Lower leg skin (tissue), 3 donors: Measurements from ENCODE around the gene LMTK3.

Source experiments
- POLR2A ChIP-seq, 2 donors: fragments of 450-650 bp; IDR thresholded peaks; one replicate each; pipeline ENCODE4 v1.6.1; 2016 to 2017; ENCODE audit warnings: antibody characterized with exemption in 2 of 2, mild to moderate bottlenecking in 1 of 2, moderate library complexity in 1 of 2
- TF ChIP-seq, protein P1 (sequence below), 3 donors: fragments of 450-650 bp; IDR thresholded peaks; one replicate each; pipeline ENCODE4 v1.5.1; 2016; ENCODE audit warnings: antibody characterized with exemption in 3 of 3, mild to moderate bottlenecking in 3 of 3, moderate library complexity in 2 of 3

- TF ChIP-seq POLR2A (IDR thresholded peaks at IDR 0.05) = no peak
- TF ChIP-seq, protein P1, sequence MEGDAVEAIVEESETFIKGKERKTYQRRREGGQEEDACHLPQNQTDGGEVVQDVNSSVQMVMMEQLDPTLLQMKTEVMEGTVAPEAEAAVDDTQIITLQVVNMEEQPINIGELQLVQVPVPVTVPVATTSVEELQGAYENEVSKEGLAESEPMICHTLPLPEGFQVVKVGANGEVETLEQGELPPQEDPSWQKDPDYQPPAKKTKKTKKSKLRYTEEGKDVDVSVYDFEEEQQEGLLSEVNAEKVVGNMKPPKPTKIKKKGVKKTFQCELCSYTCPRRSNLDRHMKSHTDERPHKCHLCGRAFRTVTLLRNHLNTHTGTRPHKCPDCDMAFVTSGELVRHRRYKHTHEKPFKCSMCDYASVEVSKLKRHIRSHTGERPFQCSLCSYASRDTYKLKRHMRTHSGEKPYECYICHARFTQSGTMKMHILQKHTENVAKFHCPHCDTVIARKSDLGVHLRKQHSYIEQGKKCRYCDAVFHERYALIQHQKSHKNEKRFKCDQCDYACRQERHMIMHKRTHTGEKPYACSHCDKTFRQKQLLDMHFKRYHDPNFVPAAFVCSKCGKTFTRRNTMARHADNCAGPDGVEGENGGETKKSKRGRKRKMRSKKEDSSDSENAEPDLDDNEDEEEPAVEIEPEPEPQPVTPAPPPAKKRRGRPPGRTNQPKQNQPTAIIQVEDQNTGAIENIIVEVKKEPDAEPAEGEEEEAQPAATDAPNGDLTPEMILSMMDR (IDR thresholded peaks at IDR 0.05) = no peak
Measured at GRCh38 chr19:48487544-48487943, 24.1 kb downstream of the LMTK3 start.
